Adrenal gland (tissue), 12 donors: Measurements from ENCODE around the gene NRXN3. TPM values are rescaled to one million over a fixed set of nuclear protein-coding genes. Genes with fewer than 3 reads are reported as not detected.
A peak's percentile ranks its signal among the peaks of the same experiment; 100 is the strongest.

Source experiments
- DNase-seq, 7 donors: peaks; one replicate each; pipeline ENCODE4 v3.0.0-alpha.2; 2019 to 2020
- H3K27ac ChIP-seq, 5 donors: fragments of 200-600 bp; sonication (generic) in 4 of 5; 1 replicate in 3 of 5; 2 replicates in 2 of 5; pipeline versions ENCODE4 v1.5.1 to v1.8.0; 2016 to 2020; ENCODE audit warnings: mild to moderate bottlenecking in 1 of 5
- H3K27me3 ChIP-seq: fragments of 200-600 bp; 2 replicates; pipeline ENCODE4 v1.8.0; 2021
- H3K36me3 ChIP-seq, 2 donors: fragments of 200-600 bp; replicated peaks in 1 of 2; 1 replicate in 1 of 2; 2 replicates in 1 of 2; pipeline versions ENCODE4 v1.5.1 to v1.8.0; 2018 to 2022
- H3K4me1 ChIP-seq, 2 donors: fragments of 200-600 bp; replicated peaks in 1 of 2; 1 replicate in 1 of 2; 2 replicates in 1 of 2; pipeline versions ENCODE4 v1.5.1 to v1.8.0; 2018 to 2021
- H3K4me3 ChIP-seq, 4 donors: fragments of 200-600 bp; sonication (generic) in 3 of 4; one replicate each; pipeline ENCODE4 v1.5.1; 2016 to 2018
- H3K9me3 ChIP-seq, 3 donors: fragments of 200-600 bp; sonication (generic) in 1 of 3; replicated peaks in 1 of 3; 1 replicate in 2 of 3; 2 replicates in 1 of 3; pipeline versions ENCODE4 v1.5.1 to v1.8.0; 2016 to 2021
- CTCF ChIP-seq, 6 experiments: fragments of 450-650 bp in 4 of 6; fragments of 200-600 bp in 2 of 6; sonication (generic) in 1 of 6; IDR thresholded peaks; 1 replicate in 5 of 6; 2 replicates in 1 of 6; pipeline versions ENCODE4 v1.5.1 to v1.8.0; 2016 to 2021; ENCODE audit warnings: antibody characterized with exemption in 6 of 6, mild to moderate bottlenecking in 2 of 6, moderate library complexity in 1 of 6
- POLR2A ChIP-seq, 2 donors: fragments of 450-650 bp; IDR thresholded peaks; one replicate each; pipeline ENCODE4 v1.6.1; 2017; ENCODE audit warnings: antibody characterized with exemption in 2 of 2, mild to moderate bottlenecking in 2 of 2, moderate library complexity in 1 of 2
- WGBS, 4 donors: extraction: QIAGEN DNeasy Blood & Tissue Kit in 2 of 4; methylation state at CpG; one replicate each; pipeline versions ENCODE4 v1.1.5 to v1.1.7; 2013 to 2017; 5-methylcytosine and 5-hydroxymethylcytosine counted together
- intact Hi-C, 2 donors: fragments of 100-400 bp; cut with DNase I; formaldehyde crosslinking; loops; one replicate each; pipeline versions ENCODE4 v1.14.1 to v1.15.0; 2022 to 2023
- polyA plus RNA-seq, 3 donors: library from polyadenylated mRNA; stranded (reverse); fragments of 200-250 nt in 2 of 3; fragments of 350-450 nt in 1 of 3; fragmentation: Illumina TruSeq in 1 of 3; extraction: RNeasy Lipid Tissue Mini Kit (QIAGEN cat#74804) in 1 of 3; gene quantifications; one replicate each; pipeline ENCODE4 v1.2.3, GENCODE V29; 2013 to 2014
- total RNA-seq, 9 donors: library from RNA; depleted of rRNA in 4 of 9; stranded (reverse); fragments of >200 nt in 4 of 9; fragments of 120-200 nt in 1 of 9; fragmentation: NEBNext Ultra II Directional in 1 of 9; extraction: Animal tissue kit (Norgen Biotek cat#: 25700) in 1 of 9; gene quantifications; one replicate each; pipeline versions ENCODE4 v1.1.0 to v1.2.4, GENCODE V29; 2013 to 2023
- donor health status: healthy with polysubstance abuse.
- donor health status: Bipolar disorder and iron deficiency.
- donor health status: DM: yes; HTN: yes; CAD: no.
- donor health status: DM: no; HTN: no; CAD: no.
- donor health status: DM: no; HTN: no; CAD: no.
- donor health status: DM: yes; HTN: yes; CAD: no.

Gene NRXN3
- total and polyA plus RNA-seq, 12 donors, result 0.09 to 8.5 (median 1.6) TPM

GRCh38 chr14:79581912-79582576 lies 1411.9 kb downstream of the NRXN3 start:
- intact Hi-C loops, result no loop called here
- WGBS, 4 donors, result 59 to 75% (median 67%) methylated on average over 4 of the region's 4 CpGs

GRCh38 chr14:79583738-79584408 lies 1413.7 kb downstream of the NRXN3 start:
- Histone ChIP-seq H3K4me3 (no peak overlapping the region), H3K4me1 (no peaks in the 10 kb centered on the region), H3K9me3 (no peaks in the 10 kb centered on the region), H3K27ac (no peak overlapping the region), H3K27me3 (no peaks in the 10 kb centered on the region), H3K36me3 (no peaks in the 10 kb centered on the region)
- TF ChIP-seq CTCF (IDR thresholded peaks at IDR 0.05) (no peak), POLR2A (IDR thresholded peaks at IDR 0.05) (no peak)
- intact Hi-C loops, result no loop called here
- no peak for DNase-seq
- WGBS, 4 donors, result 68 to 81% (median 73%) methylated on average over 4 of the region's 4 CpGs

More at GRCh38 chr14:79581912-79582576, 1411.9 kb downstream of the NRXN3 start:
- TF ChIP-seq POLR2A (IDR thresholded peaks at IDR 0.05) (no peak), CTCF (IDR thresholded peaks at IDR 0.05) (no peak)
- H3K27ac ChIP-seq, result no peak overlapping the region
- H3K4me1 ChIP-seq, result no peaks in the 10 kb centered on the region
- no peaks in the 10 kb centered on the region for H3K9me3 ChIP-seq
- no peak overlapping the region for H3K4me3 ChIP-seq
- H3K27me3 ChIP-seq, result no peaks in the 10 kb centered on the region
- no peak for DNase-seq
- no peaks in the 10 kb centered on the region for H3K36me3 ChIP-seq

- Histone ChIP-seq H3K4me1 (no peaks in the 10 kb centered on the region), H3K27ac (peak overlapping the region in 1 of 5 donors; percentile 40), H3K36me3 (no peaks in the 10 kb centered on the region)
Measured at GRCh38 chr14:79584679-79585078, 1414.5 kb downstream of the NRXN3 start.

More at GRCh38 chr14:79584679-79585078, 1414.5 kb downstream of the NRXN3 start:
- H3K9me3 ChIP-seq, result no peaks in the 10 kb centered on the region
- TF ChIP-seq CTCF (IDR thresholded peaks at IDR 0.05), result no peak
- TF ChIP-seq POLR2A (IDR thresholded peaks at IDR 0.05), result peak in 1 of 2 donors; percentile 12
- no peak overlapping the region for H3K4me3 ChIP-seq
- intact Hi-C loops, result no loop called here
- DNase-seq, result peak in 5 of 7 donors; percentile 12 to 25 (median 21)
- H3K27me3 ChIP-seq, result no peaks in the 10 kb centered on the region
- WGBS, 4 donors, result 23 to 44% (median 30%) methylated on average over 2 of the region's 2 CpGs
